Left ventricle myocardium superior (tissue), 1 donor: Measurements from ENCODE around the gene GAS1. TPM values are rescaled to one million over a fixed set of nuclear protein-coding genes. Genes with fewer than 3 reads are reported as not detected.

Experiments
- ATAC-seq: fragments of 200-7000 bp; cut with Tn5 transposase; one replicate; pipeline ENCODE4 v1.9.1; 2020; ENCODE audit warnings: mild to moderate bottlenecking, moderate library complexity
- DNase-seq: peaks from one replicate; pipeline ENCODE4 v3.0.0-alpha.2; 2020
- intact Hi-C: fragments of 100-400 bp; cut with micrococcal nuclease; formaldehyde crosslinking; loops from one replicate; pipeline ENCODE4 v1.11.0; 2022
- total RNA-seq: library from RNA; stranded (reverse); fragmentation: NEBNext Ultra II Directional; extraction: Animal tissue kit (Norgen Biotek cat#: 25700); gene quantifications from one replicate; pipeline ENCODE4 v1.2.1, GENCODE V29; 2021
- donor health status: DM: no; HTN: yes; CAD: no; lungs with severe emphysema.

Gene GAS1
- total RNA-seq, 1 donor from 2014 or later: 19.7 TPM

DNA sequence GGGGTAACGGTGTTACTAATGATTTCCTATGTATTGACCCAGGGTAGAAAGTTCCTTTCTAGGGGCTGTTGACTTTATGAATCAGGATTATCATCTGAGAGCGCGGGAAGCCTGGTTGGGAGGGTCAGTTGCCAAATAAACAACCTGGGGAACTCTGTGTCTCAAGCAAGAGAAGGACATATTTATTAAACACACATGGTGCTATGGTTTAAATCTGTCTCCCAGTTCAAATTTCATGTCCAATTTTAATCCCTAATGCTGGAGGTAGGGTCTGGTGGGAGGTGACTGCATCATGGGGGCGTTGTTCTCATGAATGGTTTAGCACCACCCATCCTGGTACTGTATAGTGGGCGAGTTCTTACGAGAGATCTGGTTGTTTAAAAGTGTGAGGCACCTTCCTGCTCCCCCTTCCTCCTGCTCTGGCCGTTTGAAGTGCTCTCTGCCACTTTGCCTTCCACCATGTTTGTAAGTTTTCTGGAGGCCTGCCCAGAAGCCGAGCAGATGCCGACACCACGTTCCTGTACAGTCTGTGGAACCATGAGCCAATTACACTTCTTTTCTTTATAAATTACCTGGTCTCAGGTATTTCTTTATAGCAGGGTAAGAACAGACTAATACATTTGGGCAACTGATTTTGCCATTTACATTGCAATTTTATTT is 19.7 kb upstream of the GAS1 start:
- peak; percentile 47 for DNase-seq
- ATAC-seq: peak; percentile 74
- intact Hi-C loops: no loop called here

DNA sequence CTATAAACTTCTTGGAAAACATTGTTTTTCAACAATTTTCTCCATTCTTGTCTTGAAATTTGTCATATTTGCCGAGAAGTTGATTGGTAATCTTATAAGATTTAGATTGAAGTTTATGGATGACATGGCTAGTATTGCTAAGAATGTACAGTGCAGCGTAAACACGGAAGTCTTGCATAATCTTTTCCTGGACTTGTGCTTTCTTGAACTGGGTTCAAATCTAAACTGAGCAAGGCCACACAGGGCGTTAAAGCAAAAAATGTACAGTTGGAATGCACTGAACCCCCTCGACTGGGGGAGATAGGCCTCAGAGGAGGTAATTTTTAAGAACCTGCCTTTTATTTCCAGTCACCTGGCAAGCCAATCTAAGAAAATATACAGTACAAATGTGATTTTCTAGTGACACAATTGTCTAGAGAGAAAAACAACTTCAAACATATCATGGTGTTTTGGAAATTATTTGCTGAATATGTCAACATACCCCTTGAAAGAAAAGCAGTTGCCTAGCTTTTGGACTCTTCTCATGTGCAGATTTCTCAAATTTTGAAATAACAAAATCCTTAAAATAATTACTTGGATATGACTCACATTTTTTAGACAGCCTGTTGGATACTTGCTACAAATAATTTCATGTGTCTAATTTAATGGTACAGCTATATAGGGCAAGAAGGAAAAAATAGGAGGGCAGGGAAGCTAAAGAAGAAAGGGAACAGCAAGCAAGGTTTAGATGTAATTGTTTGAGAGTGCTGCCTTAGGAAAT is 18.5 kb upstream of the GAS1 start:
- ATAC-seq (peak; percentile 53), DNase-seq (no peak)
- intact Hi-C loops: no loop called here

DNA sequence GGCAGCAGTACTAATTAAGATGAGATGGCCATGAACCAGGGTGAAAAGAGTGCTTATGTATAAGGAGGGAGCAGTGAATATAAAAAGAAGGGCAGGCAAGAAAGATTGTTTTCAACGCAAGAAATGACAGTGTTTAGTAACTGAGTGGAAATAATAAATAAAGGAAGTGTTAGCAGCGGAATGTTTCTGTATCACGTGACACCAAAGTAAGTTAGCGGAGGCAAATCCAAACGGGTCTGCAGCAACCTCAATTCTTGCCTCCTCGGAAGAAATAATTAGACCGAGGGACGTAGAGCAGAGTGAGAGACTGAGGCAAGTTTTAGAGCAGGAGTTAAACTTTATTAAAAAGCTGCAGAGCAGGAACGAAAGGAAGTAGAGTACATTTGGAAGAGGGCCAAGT is 15.4 kb upstream of the GAS1 start:
- DNase-seq (no peak), ATAC-seq (no peak)
- intact Hi-C loops: no loop called here

DNA sequence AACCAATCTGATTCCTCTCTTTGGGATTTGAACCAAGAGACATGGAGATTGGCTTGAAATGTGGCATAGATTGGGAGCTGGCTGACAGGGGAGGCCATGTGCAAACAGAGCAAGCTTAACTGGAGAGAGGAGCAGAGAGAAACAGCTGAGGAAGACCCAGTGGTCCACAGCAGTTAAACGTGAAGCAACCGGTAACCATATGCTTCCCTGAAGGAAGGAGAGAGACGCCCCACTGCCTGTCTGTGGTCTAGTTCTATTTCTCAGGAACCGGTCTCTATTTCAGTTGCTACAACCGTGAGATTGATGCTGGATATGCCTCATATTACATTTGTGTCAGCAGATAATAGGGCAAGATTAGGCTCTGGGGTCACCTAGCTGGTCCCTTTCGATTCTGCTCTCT is 13.6 kb upstream of the GAS1 start:
- DNase-seq: no peak
- ATAC-seq: no peak
- intact Hi-C loops: no loop called here

DNA sequence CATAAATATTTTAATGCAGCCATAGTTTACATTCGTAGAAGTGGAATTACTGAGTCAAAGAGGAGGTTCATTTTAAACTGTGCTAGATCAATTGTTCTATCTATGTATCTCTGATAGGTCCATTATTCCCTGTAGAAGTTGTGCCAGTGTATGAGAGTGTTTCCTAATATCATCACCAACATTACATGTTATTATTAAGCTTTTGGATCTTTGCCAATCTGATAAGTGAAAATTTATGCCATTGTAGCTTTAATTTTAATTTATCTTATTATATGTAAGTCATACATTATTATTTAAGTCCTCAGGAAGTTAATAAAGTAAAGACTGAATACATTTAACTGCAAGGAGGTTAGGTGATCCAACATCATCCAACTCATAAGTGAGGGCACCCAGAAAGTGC is 10.9 kb upstream of the GAS1 start:
- DNase-seq: no peak
- ATAC-seq: no peak
- intact Hi-C loops: no loop called here

DNA sequence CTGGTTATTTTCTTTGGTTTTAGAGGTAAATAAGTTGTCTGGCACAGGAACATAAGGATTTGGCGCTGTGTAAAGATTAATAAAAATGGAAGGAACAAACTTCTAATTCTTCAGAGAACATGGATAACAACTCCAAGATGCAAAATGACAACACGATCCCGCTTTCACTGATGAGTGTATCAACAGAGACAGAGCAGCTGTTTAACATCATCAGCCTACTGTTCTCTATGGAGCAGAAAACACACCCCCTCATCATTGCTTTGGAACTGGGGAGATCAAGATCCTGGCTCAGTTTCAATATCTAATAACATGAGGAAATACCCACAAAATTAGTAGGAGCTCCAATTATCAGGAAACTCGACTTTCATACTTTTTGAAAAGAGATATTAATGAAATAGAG is 8.3 kb upstream of the GAS1 start:
- ATAC-seq: peak; percentile 73
- DNase-seq: no peak
- intact Hi-C loops: no loop called here

DNA sequence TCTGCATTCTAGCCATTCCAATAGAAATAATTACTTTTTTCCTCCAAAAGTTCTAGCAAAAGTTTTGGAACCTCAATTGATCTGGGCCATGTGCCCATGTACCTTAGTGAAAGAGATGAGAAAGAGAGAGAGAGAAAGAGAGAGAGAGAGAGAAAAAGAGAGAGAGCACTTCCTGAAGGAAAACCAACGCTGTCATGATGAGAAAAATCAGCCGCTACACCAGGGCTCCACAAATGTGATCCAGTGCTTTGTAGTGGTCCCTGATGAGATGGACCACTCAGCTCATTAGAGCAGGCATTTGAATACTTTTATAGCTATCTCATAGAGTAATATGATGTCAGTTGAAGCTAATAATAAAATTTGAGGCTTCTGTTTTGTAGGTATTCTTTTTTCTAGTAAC is 7.7 kb upstream of the GAS1 start:
- intact Hi-C loops: no loop called here
- ATAC-seq: no peak

DNA sequence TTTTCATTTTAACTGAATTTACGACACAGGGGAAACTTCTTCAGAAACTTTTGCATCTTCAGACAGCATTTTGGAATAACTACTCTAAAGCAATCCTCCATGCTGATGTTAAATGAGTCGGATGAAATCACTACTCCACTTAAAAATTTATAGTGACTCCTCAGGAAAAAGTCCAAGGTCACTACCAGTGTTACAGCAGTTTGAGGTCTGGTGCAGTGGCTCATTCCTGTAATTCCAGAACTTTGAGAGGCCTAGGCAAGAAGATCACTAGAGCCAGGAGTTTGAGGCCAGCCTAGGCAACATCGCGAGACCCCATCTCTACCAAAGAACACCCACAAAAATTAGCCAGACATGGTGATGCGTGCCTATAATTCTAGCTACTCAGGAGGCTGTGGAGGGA is 5.9 kb upstream of the GAS1 start:
- intact Hi-C loops: no loop called here
- DNase-seq (no peak), ATAC-seq (no peak)

More for the DNA sequence above, 7.7 kb upstream of the GAS1 start:
- DNase-seq: no peak

DNA sequence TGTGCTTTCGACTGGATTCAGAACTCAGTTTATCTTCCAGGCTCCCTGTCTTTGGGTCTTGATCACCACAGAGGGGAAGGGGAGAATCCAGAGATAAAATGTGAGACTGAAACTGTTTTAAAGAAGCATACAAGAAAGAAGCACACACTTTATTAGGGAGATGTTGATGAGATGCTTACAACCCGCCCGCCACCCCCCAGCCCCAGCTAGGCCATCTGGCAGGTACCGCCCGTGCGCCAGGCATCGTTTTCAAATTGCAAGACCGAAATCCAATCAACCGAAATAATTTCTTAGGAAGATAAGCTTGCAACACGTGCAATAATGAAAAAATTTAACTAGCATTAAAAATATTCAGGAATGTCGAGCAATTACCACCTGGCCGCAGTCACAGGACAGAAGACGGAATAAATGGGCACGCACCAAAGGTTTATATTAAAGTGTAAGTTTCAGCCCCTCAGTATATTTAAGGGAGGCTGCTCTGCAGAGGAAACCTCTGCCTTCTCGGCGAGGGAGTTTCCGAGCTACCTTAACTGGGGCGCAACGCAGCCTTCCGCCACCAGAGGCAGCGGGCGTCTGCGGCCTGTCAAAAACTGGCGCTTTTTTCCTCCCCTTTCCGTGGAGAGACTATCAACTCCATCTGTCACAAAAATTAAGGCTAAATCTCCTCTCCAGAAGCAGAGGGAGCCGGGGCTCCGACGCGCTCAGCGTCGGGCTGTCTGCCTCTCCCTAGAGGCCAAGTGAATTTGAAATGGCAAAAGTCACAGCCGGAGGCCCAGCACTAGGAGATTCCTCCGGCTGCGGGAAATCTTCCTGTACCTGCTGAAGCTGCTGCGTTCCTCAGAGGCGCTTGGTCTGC is 996 bp upstream of the GAS1 start:
- peak; percentile 88 for DNase-seq
- intact Hi-C loops: no loop called here
- ATAC-seq: peak; percentile 76

DNA sequence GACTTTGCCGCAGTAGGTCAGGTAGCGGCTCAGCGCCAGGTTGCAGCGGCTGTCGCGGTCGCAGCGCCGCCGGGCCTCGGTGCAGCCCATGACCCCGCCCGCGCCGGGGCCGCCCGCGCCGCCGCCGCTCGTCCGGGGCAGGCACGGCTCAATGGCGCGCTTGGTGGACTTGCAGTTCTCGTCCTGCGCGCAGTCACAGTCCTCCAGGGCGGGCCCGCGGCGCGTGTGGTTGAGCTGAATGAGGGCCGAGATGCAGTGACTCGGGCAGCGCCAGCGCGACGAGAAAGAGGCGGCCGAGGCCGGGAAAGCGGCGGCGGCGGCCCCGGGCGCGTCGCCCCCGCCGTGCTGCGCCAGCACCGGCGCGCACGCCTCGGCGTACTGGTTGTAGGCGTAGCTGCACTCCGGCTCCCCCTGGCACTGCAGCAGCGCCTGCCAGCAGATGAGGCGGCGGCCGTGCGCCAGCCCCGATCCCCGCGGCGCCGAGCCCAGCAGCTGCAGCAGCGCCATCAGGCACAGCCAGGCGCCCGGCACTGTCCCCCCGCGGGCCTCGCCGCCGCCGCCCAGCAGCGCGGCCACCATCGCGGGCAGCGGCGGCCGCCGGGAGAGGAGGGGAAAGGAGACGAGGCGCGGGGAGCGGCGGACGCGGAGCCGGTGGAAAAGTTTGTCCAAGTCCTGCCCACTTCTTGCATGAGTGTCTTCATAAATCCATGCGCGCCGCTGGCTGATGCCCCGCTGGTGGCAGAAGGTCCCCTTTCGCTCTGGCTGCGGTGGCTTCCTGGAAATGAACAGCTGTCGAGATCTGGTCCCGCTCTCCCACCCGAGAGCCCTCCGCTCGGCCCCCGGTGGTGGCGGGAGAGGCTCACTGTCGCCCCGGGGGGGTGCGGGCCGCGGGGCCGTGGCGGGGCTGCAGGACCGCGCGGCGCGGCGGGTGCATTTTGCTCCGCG is 833 bp downstream of the GAS1 start:
- intact Hi-C loops: no loop called here

DNA sequence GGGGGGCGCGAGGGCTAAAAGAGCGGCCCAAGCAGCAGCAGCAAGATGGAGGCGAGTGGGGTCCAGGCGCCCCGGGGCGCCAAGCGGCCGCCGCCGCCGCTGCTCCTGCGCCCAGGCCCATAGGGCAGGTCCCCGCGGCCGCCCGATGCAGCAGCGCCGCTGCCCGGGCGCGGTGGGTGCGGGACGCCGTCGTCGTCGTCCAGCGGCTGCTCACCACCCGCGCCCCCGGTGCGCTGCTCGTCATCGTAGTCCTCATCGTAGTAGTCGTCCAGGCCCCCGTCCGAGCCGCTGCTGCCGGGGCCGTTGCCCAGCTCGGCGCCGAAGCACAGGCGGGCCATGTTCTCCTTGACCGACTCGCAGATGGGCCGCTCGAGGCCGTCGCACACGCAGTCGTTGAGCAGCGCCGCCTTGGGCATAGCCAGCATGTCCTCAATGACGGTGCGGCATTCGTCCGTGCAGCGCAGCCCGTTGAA is 1.5 kb downstream of the GAS1 start:
- DNase-seq (peak; percentile 64), ATAC-seq (no peak)
- intact Hi-C loops: no loop called here

More for the DNA sequence above, 833 bp downstream of the GAS1 start:
- peak; percentile 50 for ATAC-seq
- peak; percentile 85 for DNase-seq

DNA sequence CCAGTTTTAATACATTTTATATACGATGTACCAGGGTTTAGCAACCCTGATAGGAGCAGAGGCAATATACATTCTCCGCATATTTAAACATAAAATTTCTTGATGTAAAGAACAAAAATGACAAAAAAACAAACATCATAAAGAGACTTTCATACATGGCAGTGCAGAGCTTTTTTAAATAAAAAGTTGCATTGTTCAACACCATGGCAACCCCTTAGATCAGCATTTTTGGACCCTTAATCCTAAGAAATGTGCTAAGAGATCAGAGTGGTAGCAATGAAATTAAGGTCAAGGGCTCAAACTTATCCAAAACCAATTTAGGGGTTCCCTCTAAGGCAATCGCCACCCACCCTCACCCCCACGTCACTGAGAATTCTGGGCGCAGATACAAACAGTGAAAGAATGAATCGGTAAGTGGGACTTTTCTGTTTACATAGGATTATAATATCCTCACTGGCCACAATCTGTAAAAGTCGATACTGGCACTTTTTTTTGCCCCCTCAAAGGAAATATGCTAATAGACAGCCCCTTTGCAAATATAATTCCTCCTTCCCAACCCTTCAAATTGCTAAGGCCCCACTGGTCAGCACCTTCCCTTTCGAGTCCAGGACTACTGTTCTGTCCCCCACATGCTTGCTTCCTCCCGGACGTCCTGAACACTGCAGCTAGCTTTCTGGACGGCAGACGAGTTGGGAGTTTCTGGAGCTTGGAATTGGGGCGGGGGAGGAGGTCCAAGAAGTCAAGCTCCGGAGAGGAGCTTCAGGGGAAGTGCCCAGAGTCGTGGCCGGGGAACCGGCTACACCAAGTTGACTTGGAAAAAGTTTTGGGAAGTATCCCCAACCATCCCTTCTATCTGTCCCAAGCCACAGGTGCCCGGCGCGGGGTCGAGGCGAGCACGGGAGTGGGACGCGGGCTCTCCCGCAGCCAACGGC is 2.2 kb downstream of the GAS1 start:
- DNase-seq (peak; percentile 30), ATAC-seq (no peak)
- intact Hi-C loops: no loop called here

DNA sequence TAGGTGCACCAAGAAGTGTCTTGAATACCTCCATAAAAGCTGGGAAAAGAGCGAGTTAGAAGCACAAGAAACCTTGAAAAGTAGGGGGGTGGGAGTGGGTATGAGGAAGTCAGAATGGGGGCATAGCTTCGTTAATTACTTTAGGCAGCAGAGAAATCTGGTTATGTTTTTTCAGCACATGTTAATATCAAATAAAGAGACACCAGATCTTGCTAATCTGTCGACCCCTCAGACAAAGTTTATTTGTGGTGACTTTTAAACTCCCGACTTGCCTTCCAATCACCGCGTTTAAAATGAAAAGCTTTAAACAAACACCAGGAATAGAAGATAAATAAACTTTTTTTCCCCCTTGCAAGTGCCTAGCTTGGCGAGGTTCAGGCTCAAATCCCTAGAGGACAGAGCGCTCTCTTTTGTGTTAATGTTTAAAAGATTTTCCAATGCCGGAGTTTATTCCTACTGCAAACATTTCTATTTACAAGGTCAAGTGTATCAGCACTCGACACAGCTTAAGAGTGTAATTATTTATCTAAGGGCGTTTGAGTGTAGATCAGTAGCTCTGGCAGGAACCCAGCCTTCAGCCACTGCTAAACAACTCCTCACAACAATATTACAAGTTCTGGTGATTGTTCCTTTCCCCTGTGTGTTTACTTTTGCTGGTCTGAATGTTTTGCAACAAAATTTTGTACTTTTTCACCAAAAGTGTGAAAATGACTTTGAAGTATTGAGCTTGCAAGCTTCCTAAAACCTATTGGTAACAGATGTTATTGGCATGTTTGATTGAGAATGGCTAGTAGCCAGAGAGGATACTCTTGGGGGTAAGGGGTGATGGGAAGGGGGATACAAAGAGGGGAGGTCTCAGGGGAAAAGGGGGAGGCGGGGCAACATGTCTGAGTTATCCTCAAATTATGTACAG is 3.8 kb downstream of the GAS1 start:
- ATAC-seq (no peak), DNase-seq (no peak)
- intact Hi-C loops: no loop called here

DNA sequence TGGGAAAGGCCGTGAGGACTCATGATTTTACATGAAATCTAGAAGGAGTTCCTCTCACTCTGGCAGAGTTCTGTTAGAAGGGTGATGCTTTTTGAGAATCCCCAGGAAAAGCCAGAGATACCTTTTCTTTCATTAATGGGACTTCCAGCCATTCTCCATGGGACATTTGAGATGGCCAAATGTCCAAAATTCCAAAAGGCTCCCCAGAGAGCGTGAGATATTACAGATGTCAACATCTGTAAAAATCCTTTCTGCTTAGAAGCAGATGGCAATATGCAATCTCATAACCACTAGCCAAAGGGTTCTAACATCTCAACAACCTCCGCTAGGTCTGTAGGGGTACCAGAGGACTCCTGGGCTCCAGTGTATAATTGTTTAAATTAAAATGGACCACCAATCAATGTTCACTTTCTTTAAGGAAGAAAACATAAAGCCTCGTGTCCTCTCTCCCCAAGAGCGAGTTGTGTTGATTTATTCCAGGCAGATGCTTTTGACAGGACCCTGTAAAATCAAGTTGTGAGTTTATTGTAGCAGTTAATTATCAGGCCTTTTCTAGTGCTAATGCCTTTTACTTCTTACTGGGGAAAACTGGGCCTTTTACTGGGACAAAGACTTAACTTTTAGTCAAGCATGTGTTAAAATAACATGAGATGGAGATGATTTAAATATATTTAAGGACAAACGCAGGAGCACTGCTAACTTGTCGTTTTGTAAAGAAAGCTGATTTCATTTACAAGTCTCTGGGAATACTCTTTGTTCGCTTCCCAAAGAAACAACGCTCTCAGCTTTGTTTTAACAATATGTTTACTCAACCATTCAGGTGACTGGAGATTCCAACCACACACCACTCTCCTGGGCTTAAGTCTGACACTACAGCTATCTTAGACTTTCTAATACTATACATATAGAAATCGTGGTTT is 4.8 kb downstream of the GAS1 start:
- ATAC-seq (peak; percentile 4), DNase-seq (no peak)
- intact Hi-C loops: no loop called here

DNA sequence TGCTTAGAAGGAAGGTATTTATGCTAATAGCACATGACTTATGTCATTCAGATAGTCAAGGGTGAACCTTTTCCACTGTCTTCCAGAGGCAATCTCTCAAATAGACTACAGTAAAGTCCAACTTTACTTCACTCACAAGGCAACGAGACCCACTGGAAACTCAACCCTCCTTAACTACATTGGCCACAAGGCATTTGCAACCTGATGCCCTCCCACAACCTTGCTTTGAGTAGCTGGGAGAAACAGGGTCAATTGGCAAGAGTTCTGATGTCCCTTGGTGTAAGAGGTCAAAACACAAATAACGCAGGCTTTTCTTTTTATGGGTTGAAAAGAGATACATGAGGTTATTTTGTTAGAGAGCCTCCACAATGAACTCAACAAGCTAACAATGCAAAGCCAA is 6.1 kb downstream of the GAS1 start:
- intact Hi-C loops: no loop called here
- DNase-seq: no peak
- ATAC-seq: no peak

DNA sequence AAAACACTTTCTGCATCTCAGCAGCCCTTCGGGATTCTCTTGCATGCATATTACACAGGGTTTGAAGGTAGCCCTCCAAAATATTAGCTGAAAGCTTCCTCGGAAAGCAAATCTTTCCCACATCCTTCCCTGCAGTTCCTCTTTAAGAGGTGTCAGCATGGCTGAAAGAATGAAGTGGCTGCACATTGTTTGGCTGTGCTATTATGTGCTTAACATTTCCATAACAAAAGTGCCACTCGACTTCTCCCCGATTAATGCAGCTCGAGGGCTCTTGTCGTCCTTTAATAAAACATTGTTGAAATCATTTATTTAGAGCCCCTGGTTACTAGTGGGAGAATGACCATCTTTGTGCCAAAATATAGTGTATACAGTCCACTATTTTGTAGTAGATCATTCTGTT is 6.5 kb downstream of the GAS1 start:
- intact Hi-C loops: no loop called here
- DNase-seq (no peak), ATAC-seq (no peak)
